Effector CD4-positive, alpha-beta T cell (primary cell): ENCODE results near the gene CD74.

Experiments
- DNase-seq: peaks from one replicate; pipeline ENCODE4 v3.0.0-alpha.2; 2020

CD74 gene

DNA sequence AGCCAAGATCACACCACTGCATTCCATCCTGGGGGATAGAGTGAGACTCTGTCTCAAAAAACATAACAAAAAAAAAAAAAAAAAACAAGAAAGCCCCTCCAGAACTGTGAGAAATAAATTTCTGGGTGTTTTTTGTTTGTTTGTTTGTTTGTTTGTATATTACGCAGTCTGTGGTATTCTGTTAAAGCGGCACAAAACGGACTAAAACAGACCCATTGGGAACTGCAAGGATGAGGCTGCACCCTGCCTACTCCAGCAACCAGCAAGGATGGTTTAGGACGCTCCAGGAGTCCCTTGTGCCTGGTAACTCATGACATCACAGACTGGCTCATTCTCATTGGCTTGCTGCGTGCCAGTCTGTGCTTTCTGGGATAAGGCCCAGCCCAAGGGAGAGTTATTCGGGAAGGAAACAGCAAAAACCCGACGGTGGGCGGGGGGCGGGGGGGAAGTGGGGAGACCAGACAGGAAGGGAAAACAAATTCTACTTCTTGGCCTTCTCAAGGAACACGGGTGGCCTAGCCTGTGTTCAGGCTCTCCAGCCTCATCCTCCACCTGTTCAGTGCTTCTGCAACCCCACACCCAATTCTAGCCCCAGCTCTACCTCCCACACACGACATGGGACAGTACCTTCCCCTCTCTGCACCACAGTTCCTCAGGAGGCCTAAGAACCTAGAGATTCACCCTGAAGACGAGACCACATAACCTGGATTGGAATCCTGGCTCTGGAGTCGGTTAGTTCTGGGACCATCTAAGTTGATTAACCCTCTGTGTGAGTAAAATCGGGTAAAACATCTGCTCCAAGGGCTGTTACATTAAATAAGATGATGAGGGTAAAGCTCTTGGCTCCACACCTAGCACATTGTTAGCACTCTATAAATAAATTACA is 2.8 kb downstream of the CD74 start:
- no peak for DNase-seq

DNA sequence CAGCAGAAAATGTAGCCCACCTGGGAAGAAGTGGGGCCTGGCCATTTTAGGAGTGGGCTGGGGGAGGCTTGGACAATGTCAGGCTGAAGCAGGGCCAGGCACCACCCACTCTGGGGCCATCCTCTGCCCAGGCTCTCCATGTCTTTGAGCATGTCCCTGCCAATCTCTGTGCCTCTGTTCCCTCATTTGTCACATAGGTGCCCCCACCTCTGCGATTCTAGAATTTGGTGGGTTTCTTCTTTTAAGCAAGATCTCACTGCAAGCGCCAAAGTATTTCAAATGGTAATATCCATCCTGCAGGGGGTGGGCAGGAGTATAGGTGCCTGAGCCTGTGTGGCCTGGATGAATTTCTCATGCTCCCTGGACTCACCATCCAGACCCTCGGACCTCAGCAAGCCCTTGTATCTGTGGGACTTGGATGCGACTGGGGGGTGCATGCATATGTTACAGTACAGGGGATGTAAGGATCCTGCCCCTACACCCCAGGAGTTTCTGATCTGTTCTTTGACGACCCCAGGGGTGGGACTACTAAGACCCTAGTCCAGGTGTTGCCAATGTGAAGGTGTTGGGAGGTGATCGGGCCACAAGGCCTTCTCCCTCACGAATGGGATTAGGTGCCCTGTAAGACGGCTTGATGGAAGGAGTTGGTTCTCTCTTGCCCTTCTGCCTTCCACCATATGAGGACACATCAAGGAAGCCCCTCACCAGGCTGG is 4.3 kb downstream of the CD74 start:
- DNase-seq, result no peak

GRCh38 chr5:150407096-150407720 is 5.5 kb downstream of the CD74 start:
- no peak for DNase-seq

GRCh38 chr5:150406723-150407095 is 6.0 kb downstream of the CD74 start:
- DNase-seq, result no peak

GRCh38 chr5:150406103-150406722 is 6.5 kb downstream of the CD74 start:
- no peak for DNase-seq

- no peak for DNase-seq
Observed at GRCh38 chr5:150404941-150405816, 7.5 kb downstream of the CD74 start.

DNA sequence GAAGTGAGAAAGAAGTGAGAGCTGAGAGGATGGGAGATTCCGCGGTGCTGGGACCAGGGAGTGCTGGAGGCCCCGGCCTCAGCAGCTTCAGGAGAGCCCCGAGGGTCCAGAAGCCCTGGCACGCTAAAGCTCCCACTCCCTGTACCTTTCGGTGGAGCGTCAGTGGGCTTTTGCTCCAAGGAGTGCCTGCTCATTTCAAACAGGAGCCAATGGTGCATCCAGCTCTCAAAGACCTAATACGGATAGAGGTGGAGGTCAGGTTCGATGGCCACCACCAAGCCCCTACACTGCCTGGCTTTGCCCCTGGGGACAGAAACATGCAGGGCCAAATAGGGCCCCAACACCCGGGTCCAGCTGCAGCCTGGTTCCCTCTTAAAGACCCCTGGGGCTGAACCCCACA is 8.2 kb downstream of the CD74 start:
- DNase-seq, result no peak

DNA sequence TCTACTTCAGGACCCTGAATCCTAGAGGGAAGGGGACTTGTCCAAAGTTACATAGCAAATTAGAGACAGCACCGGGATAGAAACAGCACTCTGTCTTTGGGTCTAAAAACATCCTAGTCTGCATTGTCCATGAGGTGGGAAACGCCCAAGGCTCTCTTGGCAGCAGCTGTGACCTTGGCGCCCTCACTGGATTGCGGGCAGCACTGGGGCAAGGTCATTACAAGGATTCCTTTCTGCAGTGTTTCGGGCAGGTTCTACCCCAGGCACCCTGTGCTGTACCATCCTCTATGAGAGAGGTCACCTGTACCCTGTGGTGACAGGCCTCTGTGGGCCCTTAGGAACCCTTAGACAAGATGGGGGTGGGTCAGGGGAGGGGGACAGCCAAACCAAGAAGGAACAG is 8.6 kb downstream of the CD74 start:
- DNase-seq, result no peak

DNA sequence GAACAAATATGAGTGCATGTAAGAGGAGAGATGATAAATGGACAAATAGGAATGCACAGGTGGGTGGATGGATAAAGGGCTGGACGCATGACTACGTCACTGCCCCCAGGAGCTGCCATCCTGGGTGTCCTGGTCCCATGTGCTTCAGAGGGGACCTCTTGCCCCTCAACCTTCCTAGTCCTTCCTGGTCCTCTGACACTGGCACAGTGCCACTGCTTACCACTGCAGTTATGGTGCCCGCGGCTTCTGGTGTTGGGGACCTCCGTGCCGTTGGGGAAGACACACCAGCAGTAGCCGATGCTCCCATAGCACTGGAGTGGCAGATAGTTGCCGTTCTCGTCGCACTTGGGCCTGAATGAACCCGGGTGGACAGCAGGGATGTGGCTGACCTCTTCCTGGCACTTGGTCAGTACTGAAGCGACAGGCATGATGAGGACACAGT is 9.8 kb downstream of the CD74 start:
- DNase-seq, result no peak

- no peak for DNase-seq
Observed at GRCh38 chr5:150402229-150402773, 10.4 kb downstream of the CD74 start.

- DNase-seq, result no peak
Observed at GRCh38 chr5:150401376-150402228, 11.1 kb downstream of the CD74 start.

DNA sequence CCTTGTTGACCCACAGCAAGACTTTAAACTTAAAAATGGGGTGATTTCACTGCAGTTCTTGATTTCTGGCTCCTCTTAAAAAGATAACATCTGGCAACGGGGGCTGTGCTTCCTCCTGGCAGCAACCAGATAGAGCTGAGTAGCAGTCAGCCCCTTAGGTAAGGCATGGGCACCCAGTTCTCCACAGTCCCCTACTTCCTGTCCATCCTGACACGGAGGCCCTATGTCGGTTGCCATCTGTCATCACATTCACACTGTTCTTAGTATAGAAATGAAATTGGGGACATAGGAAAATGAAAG is 11.7 kb downstream of the CD74 start:
- DNase-seq, result no peak

DNA sequence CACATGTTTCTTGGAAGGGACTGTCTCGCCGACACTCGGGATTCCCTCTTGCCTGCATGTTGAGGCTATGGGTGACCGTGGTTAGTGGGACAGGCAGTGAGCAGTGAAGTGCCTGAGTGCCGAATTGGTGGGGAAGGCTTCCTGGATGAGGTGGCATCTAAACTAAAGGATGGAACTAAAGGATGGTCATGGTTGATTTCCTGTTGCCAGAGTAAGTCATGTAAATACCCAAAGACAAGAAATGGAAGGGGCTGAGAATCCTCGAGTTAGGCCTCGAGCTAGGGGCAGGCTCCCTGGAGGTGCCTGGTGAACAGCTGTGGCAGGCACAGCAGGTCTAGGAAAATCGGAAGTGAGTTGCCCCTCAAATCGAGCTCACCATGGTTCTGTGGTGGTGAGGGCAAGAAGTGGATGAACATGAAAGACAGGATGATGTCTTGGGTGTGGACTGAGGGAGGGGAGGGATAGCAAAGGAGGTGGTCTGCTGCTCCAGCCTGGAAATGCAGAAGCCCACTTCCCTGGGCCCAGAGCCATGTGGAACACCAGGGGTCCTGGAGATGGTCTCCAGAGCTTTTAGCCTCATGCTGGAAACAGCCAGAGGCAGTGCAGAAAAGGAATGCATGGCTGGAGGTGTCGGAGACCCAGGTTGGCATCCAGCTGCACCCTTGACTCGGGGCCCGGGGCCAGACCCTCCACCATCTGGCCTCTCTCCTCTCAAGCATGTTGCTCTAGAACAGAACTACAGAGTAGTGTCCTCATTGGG is 12.2 kb downstream of the CD74 start:
- no peak for DNase-seq

GRCh38 chr5:150399524-150400211 is 13.0 kb downstream of the CD74 start:
- no peak for DNase-seq

- no peak for DNase-seq
Observed at GRCh38 chr5:150398722-150399523, 13.8 kb downstream of the CD74 start.

GRCh38 chr5:150397782-150398721 is 14.7 kb downstream of the CD74 start:
- DNase-seq, result no peak

DNA sequence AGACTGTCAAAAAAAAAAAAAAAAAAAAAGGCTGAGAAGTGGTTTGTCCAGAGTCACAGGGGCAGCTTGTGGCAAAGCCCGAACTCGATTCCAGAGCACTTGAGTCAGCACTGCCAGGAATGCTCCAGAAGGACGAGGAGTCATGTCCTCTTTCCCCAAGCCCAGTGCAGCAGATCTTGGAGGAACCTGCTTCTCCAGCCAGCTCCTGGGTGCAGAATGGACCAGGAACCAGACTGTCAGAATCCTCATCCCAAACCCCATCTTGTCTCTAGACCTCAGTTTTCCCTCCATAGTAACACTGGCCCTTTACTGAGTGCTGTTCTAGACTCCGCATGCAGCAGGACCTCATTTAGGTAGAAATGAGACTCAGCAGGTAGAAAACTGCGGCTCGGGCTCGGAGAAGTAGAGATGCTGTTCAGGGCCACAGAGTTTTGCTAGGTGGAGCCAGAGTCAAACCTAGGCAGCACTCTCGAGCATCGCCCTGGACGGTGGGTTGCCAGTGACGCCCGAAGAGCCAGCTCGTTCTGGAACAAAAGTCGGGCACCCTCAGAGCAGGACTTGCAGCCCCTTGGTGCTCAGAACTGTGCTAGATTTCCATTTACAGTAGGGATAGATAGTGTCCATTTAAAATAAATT is 15.4 kb downstream of the CD74 start:
- no peak for DNase-seq
